ENCODE measurements around the gene ROR2. TPM values are rescaled to one million over a fixed set of nuclear protein-coding genes. Genes with fewer than 3 reads are reported as not detected.

Gene ROR2
- total RNA-seq, 1 donor from 2014 or later: under 0.01 TPM

DNA sequence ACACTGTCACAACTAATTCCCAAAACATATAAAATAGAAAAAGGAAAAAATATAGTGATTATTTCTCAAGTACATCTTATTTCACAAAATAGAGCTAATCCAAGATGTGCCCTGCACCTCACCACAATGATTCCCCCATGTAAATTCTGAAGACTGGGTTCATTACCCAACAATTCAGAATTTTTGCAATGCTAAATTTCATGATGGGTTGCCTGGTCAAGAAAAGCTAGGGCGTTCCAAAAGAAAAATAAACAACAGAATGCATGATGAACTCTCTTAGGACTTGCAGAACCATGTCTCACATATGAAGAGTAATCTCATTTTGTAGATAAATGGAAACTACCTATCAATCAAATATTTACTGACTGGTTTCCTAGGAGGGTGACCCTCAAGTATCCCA lies 266.8 kb downstream of the ROR2 start:
- no peak for DNase-seq (ENCODE audit: low read depth in 2 of 2)

DNA sequence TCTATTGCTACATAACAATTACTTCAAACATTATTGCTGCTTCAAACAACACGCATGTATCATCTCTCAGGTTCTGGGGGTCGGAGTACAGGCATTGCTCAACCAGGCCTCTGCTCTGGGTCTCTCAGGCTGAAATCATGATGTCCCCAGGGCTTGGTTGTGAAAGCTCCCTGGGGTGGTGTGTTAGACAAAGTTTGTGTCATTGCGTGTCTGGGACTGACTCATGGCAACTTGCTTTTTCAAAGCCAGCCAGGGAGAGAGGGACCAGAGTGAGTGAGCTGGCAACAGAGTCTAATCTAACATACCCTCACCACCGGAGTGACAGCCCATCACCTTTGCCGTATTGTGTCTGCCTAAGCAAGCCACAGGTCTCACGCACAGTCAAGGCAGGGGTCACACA lies 267.2 kb downstream of the ROR2 start:
- no peak for DNase-seq (ENCODE audit: low read depth in 2 of 2)

DNA sequence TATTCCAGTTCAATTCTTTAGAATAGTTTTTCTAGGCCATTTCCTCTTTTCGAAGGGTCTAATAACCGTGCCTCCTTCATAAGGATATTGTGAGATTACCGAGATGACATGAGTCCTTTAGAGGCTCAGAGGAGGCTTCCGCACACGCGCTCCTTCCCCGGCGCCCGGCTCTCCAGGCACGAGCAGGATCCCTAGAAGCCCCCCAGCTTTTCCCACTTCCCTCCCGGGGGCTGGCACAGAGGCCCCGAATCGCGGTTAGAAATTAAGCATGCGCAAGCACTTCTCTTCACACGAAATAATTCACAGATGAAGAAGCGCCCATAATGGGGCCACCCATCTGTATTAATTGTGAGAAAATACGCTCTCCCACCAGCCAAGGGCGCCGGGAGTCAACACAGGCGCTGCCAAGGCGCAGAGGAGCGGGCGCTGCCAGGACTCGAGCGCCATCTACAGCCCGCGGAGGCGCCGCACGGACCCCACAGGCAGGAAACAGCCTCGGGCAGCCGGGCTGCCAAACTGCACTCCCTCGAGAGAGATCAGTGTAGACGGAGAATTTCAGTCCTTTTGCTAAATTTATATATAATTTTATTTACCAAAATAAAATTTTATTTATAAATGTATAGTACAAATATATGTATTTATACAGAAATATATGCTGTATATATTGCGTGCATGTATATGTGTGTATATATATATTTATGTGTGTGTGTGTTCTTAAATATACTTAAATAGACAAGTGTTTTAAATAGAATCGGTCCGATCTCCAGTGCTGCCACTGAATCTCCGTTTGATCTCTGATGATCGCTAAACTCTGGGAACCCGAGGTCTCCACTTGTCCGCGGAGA lies 268.3 kb downstream of the ROR2 start:
- DNase-seq (ENCODE audit: low read depth in 2 of 2): peak; percentile 60 to 75

DNA sequence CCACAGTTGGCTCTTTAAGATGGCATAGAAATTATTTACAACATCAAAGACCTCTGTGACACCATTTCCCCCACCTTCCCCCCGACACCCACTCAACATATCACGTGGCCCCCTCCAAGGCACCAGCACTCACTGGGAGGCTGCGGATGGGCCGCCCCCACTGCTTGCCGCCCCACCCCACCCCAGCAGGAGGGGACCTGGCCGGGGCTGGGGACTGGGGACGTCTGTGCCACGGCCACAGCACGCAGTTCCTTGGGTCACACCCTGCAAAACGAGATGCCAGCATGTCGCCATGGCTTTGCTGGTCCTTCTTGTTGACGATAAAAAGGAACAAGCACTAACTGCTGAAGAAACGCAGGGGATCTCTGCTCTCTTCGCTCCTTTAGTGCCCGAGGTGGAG lies 269.0 kb downstream of the ROR2 start:
- DNase-seq (ENCODE audit: low read depth in 2 of 2): no peak

DNA sequence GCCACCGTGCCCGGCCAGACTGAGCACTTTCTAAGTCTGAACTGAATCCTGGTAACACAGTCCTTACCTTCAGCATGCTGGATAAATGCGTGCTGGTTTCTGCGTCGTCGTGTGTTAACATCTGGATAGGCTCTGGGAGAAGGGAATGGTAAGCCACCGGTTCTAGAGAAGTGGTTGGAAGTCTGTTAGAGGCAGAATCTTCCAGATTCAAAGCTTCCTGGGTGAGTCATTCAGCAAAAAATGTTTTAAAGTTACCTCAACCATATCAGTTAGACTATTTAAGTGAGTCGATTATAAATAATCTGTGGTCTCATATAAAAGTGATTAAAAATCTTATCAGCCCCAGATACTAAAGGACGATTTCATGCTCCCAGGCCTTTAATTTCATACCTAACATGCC lies 269.9 kb downstream of the ROR2 start:
- no peak for DNase-seq (ENCODE audit: low read depth in 2 of 2)

DNA sequence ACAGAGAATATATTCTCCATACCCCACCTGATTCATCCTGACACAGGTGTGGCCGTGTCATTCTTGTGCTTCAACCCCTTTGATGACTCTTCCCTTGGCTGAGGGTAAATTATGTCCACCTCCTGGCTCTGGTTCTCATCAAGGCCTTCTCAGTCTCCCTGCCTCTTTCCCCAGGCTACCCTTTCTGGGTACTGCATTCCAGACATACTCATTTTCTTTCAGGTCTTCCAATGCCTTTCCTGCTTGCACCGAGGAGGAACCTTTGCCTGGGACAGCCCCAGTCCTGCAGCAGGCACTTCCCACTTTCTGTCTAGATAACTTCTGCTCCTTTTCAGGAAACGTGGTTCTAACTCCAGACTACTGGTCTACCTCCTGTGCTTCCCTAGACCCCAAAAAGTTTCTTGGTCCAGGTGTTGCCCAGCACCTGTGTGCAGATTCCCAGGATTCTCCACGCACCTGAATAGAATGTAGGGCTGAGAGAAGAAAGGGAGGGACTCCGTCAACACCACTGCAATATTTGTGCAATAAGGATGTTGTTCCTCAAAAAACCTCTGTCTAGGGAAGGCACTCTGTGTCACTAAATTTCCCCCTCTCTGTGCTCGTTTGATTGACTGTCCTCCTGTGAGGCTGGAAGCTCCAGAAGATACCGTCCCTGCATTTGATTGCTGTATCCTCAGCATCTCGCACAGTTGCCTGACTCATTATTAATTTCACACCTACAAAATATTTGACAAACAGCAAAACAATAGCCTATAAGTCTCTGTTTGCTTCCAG lies 271.0 kb downstream of the ROR2 start:
- DNase-seq (ENCODE audit: low read depth in 2 of 2): no peak

DNA sequence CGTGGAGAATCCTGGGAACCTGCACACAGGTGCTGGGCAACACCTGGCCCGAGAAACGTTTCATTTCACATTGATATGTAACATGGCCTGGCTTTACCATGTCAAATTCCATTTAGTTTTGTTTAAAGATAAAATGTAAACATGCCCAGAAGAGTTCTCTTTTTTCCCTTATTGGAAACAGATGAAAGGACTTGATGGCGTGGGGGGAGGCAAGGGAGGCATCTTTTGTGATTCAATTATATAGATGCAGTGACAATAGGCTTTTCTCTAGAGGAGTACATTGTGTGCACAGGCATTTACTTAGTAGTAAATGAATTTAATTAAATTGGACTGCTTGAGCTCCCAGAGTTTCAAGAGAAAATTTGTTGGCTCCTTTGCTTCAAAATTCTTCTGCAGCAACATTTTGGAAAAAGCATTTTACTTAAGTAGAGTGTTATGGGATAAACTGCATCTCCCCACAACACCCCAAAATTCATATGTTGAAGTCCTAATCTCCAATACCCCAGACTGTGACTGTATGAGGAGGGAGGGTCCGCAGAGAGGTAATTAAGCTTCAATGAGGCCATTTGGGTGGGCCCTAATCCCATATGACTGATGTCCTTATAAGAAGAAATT lies 272.1 kb downstream of the ROR2 start:
- no peak for DNase-seq (ENCODE audit: low read depth in 2 of 2)

DNA sequence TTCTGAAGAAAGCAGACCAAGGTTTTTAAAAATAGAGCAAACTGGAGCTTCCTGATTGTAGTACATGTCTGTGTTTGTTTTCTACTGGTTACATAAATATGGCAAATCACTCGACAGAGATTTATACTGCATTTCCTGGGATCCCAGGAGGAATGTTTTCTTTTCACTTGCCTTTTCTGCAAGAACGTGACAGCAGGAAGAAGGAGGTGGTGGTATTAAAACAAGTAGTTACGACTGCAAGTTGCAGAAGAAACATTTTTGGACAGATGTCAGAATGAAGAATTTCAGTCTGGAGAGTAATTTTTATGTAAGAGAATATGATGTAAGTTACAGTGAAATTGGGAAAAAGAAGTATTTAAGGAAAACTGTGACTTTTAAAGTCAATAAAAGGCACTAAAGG lies 272.7 kb downstream of the ROR2 start:
- no peak for DNase-seq (ENCODE audit: low read depth in 2 of 2)

DNA sequence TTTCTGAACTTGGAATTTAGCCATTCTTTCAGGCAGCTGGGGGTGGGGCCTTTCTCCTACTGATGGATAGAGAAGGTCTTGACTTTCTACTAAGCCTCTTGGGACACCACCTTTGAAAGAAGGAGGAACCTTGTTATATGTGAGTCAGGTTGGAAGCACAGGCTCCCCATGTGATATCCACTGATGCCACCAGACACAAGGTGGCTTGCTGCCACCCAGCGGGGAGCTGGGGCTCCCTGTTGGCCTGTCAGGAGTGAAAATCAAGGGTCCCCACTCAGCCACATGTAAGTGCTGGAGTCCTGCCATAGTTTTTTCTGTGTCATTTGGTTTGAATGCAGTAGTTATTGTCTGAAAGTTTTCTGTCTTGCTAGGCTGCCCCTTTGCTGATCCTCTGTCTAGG lies 274.0 kb downstream of the ROR2 start:
- DNase-seq (ENCODE audit: low read depth in 2 of 2): peak; percentile 10 to 12

DNA sequence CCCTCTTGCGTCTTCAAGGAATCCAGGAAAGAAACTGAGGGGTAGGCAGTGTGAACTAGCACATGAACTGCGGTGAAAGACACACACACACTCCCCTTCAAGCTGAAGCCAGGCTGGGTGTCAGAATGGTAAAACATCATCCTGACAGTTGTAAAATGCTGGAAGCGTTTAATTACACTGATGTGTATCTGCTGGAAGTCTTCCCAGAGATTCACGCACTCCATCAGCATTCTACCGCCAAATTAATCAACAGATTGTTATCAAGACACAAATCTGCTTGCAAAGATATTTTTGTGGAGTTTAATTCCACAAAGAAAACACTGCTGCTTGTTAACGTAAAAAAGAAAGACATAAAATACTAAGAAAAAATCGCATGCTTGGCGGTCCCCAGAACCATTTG lies 285.4 kb downstream of the ROR2 start:
- no peak for DNase-seq (ENCODE audit: low read depth in 2 of 2)

DNA sequence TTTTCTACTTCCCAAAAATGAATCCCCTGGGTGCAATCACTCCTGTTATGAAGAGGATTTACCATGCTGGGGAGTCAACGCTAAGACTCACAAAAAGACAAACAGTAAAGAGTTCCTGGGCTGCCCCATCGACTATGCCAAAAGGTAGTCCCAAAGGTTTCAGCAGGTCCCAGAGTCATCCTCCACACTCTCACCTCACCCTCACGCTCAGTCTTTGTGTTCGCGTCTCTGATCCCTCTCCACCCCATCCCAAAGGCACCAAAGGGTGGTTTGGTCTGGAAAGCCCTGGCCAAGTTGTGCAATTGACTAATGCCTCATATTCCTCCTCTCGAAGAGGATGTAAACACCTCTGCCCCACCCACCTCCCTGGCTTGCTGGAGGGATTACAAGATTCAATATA lies 286.2 kb downstream of the ROR2 start:
- no peak for DNase-seq (ENCODE audit: low read depth in 2 of 2)

DNA sequence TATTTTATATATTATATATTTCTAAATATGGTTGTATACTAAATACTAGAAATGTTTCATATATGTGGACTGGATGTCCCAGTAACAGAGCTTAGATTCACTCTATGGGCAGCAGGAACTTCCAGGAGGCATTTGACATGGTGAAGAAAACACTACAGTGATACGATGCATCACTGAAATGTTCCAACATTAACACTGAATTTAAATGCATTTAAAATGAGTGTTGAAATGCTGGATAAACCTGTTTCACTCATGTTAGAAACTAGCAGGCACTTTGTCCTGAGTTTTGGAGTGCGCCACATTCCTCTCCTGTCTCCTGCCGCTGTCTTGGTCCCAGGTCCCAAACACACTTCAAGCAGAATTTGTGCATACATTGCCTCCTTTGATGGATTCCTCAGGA lies 288.6 kb downstream of the ROR2 start:
- no peak for DNase-seq (ENCODE audit: low read depth in 2 of 2)

DNA sequence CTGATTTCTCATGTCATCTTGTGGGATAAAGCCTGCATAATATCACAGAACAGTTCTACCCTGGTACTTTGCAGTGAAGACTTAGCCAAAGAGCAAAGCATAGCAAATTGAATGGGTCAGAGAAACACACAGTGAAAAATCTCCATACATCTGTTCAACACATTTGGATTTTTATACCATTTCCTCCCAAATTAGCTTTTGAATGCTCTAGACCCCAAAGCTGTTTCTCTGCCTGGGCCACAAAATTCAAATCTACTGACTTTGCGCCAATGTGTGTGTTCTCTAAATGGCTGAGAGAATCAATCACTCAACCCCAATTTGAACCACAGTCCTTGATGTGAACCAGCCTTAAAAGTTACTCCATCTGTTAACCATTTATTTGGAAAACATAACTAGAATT lies 289.5 kb downstream of the ROR2 start:
- DNase-seq (ENCODE audit: low read depth in 2 of 2): no peak

DNA sequence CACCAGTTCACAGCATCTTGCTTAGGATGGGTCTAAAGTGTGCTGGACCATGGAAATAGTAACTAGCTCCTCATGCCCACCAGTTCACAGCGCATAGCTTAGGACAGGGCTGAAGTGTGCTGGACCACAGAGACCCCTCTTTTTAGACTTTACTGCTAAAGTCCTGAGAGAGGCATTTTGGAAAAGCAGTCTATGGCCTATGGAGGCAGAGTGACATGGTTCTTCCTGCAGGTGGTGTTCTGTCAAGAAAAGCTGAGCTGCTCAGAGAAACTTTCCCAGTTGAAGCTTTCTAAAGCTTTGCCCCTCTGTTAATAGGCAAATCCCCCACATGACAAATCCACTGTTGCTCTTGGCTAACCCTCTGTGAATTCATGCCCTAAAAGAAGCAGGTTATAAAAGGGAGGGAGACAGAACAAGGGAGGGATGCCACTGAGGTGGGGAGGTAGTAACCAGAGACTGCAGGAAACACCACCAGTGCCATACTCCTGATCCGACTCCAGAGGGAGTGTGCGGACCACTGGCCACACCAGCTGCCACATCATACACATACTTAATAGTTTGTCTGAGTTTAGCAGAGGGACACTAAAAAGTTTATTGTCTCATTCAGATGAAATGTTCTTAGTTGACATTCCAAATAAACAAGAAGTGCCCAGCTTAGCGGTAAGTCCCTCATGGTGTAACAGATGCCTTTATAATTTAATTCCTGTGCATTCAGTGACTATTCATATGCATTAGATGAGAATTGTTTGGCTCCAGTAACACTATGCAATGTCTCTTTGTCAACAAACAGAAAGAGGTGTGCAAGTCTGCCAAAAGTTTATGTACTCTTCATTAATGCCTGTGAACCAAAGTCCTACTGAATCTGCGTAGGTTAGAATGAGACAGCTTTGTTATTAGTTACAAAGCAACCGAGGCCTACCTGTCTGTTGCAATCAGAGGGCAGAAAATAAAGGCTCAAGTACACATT lies 290.2 kb downstream of the ROR2 start:
- peak; percentile 12 to 52 for DNase-seq (ENCODE audit: low read depth in 2 of 2)

DNA sequence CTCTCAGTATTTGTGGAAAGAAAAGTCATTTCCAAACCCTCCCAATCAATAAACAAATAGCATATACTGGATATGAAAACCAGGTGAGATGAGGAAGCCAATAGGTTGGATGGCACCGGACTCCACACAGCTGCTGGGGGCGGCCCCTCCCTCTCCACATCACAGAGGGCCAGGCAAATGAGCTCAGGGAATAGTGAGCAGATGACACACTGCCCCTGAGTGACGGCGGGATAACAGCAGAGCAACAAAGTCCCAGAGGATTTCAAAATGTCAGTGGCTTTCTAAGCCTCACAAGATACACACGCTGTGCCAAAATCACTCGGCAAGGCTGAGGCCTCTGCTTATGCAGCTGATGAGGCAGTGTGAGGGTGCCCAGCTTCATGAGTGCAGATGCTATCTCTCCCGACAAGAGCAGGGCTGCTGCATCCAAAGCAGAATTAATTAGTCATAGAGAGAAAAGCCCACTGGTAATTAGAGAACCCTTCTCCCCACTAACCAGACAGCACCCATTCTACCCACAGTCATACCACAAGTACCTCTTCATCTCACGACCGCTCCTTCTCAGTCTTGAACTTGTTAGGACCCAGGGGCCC lies 291.4 kb downstream of the ROR2 start:
- DNase-seq (ENCODE audit: low read depth in 2 of 2): no peak

DNA sequence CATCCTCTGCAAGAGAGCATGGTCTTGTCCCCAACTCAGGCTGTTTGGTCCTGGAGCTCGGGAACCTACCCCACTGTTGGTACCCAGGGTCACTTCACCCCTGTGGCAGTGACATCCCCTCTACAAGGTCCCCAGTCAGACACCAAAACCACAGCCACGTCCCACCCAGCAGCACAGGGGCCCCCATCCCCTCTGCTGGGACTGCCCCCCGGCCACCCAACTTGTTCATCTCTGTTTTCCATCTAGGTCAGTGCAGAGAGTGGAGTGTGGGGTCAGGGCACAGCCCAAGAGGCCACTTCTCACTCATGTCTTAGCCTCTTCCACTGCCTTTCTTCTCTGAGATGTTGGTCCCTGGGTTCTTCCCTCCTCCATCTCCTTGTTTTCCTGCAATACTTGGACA lies 292.5 kb downstream of the ROR2 start:
- DNase-seq (ENCODE audit: low read depth in 2 of 2): no peak

DNA sequence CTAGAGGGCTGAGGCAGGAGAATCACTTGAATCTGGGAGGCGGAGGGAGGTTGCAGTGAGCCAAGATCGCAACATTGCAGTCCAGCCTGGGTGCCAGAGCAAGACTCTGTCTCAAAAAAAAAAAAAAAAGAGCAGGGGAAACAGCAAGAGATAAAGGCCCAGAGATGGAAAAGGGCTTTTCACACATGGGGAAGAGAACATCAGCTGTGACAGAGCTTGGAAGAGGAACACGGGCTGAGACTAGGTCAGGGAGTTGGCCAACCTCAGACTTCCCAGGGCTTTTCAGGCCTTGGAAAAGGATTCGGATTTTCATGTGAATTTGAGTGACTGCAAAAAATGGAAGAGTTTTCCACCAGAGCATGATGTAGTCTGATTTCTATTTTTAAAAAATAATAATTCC lies 294.4 kb downstream of the ROR2 start:
- no peak for DNase-seq (ENCODE audit: low read depth in 2 of 2)

DNA sequence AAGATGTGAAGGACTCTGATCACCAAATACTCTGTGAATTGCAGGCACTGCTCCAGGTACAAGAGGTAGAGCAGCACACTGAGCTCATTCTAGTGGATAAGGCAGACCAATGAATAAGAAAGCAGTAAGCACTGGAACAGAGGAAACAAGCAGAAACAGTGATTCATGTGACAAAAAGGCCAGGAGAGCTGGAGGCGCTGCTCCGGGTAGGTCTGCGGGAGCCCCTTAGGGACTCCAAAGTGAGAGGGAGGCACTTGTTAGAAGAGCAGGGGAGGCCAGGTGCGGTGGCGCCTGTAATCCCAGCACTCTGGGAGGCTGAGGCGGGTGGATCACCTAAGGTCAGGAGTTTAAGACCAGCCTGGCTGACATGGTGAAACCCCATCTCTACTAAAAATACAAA lies 294.8 kb downstream of the ROR2 start:
- no peak for DNase-seq (ENCODE audit: low read depth in 2 of 2)

DNA sequence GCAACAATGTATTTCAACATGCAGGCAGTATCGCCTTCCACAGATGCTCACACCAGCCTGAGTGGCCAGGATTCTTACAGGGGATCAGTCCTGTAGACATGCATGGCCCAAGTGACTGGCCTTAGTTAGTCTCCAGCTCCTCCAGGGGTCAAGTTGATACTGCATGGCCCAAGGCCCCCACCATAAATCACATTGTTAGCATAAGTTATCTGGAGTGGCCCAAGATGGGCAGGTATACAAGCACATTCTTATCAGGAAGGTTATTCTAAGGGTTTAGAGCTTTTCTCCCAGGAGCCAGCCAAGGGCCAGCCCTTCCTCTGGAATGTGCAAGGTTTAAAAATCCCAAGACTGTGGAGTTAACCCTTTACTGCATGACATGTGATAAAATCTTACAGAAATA lies 295.5 kb downstream of the ROR2 start:
- DNase-seq (ENCODE audit: low read depth in 2 of 2): no peak

DNA sequence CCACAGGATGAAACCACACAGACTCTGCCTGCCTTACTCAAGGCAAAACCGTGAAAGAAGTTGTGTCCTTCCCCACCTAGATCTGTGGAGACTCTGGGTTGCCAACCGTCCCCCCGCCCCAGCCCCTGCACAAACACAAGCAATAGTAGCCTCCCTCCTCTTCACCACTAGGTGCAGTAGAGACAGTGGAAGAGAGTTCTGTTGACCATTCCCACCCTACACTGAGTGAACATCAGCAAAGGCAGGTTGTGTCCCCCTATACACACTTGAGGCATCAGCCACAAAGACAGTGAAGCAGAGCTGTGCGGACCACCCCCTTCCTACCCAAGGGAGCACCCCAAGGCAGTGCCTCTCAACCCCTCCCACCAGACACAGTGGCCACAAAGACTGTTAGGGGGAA lies 302.7 kb downstream of the ROR2 start:
- no peak for DNase-seq (ENCODE audit: low read depth in 2 of 2)

DNA sequence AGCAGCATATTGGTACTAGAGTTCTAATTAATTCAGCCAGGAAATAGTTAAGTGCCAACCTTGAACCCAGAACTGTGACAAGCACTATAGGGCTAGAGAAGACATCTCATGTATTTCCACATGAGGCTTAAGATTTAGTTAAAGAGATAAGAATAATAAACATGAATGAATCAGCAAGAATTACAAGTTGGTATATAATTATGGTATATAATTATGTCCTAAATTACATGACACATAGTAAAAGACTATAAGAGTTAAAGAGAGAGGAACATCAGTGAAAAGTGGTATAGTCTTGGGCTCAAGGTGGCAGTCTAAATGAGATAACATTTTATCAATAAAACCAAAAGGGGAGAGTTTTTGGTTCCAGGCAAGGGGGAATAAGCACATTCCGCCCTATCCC lies 303.3 kb downstream of the ROR2 start:
- no peak for DNase-seq (ENCODE audit: low read depth in 2 of 2)

Measured in lung microvascular endothelial cell (primary cell).